A673 (cell line): ENCODE results near the gene ATG4C. TPM values are rescaled to one million over a fixed set of nuclear protein-coding genes. Genes with fewer than 3 reads are reported as not detected.

Experiments used
- BruUV-seq: library from RNA; stranded (reverse); fragments of 400-500 nt; replicated peaks from 2 replicates; lab custom pipeline; 2021; lab: Mats Ljungman, UMichigan
- CTCF ChIA-PET: fragments of 300-600 bp; sonication (Branson Sonifier 250); formaldehyde crosslinking; loops from one replicate; lab custom pipeline; 2022; ENCODE audit warnings: antibody characterized with exemption; lab: Charles Lee
- POLR2A ChIA-PET: fragments of 300-600 bp; sonication (Branson Sonifier 250); formaldehyde crosslinking; loops from one replicate; lab custom pipeline; 2022; ENCODE audit warnings: antibody characterized with exemption; ENCODE audit not compliant: low non-redundant PET; lab: Charles Lee
- DNase-seq: peaks from one replicate; pipeline ENCODE4 v3.0.0-alpha.2; 2015; ENCODE audit warnings: low spot score
- H3K27ac ChIP-seq: fragments of 200-600 bp; sonication (generic); 2 replicates; pipeline ENCODE4 v1.5.1; 2016; ENCODE audit warnings: mixed run types, low read depth, mild to moderate bottlenecking, mixed read lengths, antibody characterized with exemption, low read length; ENCODE audit not compliant: poor library complexity, severe bottlenecking
- H3K27me3 ChIP-seq: fragments of 200-600 bp; sonication (generic); replicated peaks from 2 replicates; pipeline ENCODE4 v1.6.1; 2017; ENCODE audit warnings: mixed run types, low read depth, mild to moderate bottlenecking, mixed read lengths, antibody characterized with exemption, low read length; ENCODE audit not compliant: insufficient read depth, poor library complexity
- H3K36me3 ChIP-seq: fragments of 200-600 bp; sonication (generic); 2 replicates; pipeline ENCODE4 v1.6.1; 2016; ENCODE audit warnings: mixed run types, mild to moderate bottlenecking, mixed read lengths, antibody characterized with exemption, low read length; ENCODE audit not compliant: insufficient read depth, poor library complexity, severe bottlenecking
- H3K4me1 ChIP-seq: fragments of 200-600 bp; sonication (generic); 2 replicates; pipeline ENCODE4 v1.6.1; 2017; ENCODE audit warnings: mixed run types, mild to moderate bottlenecking, mixed read lengths, antibody characterized with exemption, low read length; ENCODE audit not compliant: insufficient read depth, poor library complexity, severe bottlenecking
- H3K4me3 ChIP-seq: fragments of 200-600 bp; sonication (generic); 2 replicates; pipeline ENCODE4 v1.5.1; 2016; ENCODE audit warnings: low read depth, mixed run types, mild to moderate bottlenecking, mixed read lengths, low read length; ENCODE audit not compliant: poor library complexity, severe bottlenecking
- H3K9me3 ChIP-seq: fragments of 200-600 bp; sonication (generic); 2 replicates; pipeline ENCODE4 v1.6.1; 2016; ENCODE audit warnings: mixed run types, low read depth, mild to moderate bottlenecking, mixed read lengths, antibody characterized with exemption, low read length; ENCODE audit not compliant: poor library complexity, severe bottlenecking
- EZH2 ChIP-seq: fragments of 200-600 bp; sonication (generic); IDR thresholded peaks from 2 replicates; pipeline ENCODE4 v1.6.1; 2017; ENCODE audit warnings: borderline replicate concordance, low read depth, mild to moderate bottlenecking, mixed read lengths, antibody characterized with exemption, low read length; ENCODE audit not compliant: poor library complexity, severe bottlenecking
- intact Hi-C: fragments of 100-400 bp; cut with micrococcal nuclease; formaldehyde crosslinking; loops from one replicate; pipeline ENCODE4 v1.10.0; 2022; ENCODE audit not compliant: unreplicated experiment
- total RNA-seq: library from RNA; stranded (reverse); gene quantifications from 2 replicates; pipeline ENCODE4 v1.2.3, GENCODE V29; 2021
- TF ChIP-seq, protein P1 (sequence below): fragments of 300-800, 200-600 bp; sonication (generic); conservative IDR thresholded peaks from 2 replicates; pipeline ENCODE4 v1.5.1; 2017; ENCODE audit warnings: low read depth, mild to moderate bottlenecking, antibody characterized with exemption, low read length, moderate library complexity, mixed read lengths

Gene ATG4C
- total RNA-seq, 1 experiment from 2014 or later: 14.4 TPM

DNA sequence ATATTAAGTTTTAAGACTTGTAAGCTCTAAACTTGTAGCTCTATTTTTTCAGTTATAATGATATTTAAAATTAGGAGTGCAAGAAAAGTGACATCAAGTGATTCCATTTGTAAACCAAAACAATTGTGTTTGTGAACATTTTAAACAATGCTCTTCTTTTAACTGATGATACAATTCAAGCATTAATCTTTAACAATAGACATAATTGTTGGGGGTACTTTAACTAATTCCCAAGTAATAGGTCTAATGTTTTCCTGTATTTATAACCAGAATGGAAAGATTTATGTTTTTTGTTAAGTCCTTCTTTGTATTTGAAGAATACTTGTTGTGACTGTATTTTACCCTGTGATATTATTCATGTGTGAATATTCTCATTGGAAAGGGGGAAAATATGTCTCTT is 6.8 kb downstream of the ATG4C start:
- TF ChIP-seq, protein P1, sequence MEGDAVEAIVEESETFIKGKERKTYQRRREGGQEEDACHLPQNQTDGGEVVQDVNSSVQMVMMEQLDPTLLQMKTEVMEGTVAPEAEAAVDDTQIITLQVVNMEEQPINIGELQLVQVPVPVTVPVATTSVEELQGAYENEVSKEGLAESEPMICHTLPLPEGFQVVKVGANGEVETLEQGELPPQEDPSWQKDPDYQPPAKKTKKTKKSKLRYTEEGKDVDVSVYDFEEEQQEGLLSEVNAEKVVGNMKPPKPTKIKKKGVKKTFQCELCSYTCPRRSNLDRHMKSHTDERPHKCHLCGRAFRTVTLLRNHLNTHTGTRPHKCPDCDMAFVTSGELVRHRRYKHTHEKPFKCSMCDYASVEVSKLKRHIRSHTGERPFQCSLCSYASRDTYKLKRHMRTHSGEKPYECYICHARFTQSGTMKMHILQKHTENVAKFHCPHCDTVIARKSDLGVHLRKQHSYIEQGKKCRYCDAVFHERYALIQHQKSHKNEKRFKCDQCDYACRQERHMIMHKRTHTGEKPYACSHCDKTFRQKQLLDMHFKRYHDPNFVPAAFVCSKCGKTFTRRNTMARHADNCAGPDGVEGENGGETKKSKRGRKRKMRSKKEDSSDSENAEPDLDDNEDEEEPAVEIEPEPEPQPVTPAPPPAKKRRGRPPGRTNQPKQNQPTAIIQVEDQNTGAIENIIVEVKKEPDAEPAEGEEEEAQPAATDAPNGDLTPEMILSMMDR: no peak
- no peak for TF ChIP-seq EZH2
- Histone ChIP-seq H3K4me1 (no peaks in the 10 kb centered on the region), H3K27me3 (no peaks in the 10 kb centered on the region), H3K4me3 (no peak overlapping the region), H3K9me3 (no peaks in the 10 kb centered on the region), H3K27ac (no peak overlapping the region), H3K36me3 (no peaks in the 10 kb centered on the region)
- intact Hi-C loops: no loop called here
- CTCF ChIA-PET: no interaction called here
- no peak for DNase-seq
- no TSS peak for BruUV-seq
- POLR2A ChIA-PET: no interaction called here

DNA sequence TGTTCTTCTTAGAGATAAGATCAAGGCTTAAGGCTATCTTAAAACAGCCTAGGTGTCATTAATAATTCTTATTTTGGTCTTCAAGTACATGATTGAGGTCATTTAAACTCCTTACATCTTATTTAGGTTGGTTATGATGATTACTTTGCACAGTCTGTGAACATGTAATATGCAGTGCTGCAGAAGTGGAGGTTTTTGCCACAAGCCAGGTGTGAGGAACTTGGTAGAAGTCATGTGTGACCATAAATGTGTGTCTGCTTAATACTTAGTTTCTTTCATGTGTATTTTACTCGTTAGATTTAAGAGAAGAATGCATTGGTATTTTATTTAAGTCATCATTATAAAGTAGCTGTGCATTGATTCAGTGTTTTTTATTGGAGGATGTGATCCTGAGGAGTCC is 10.1 kb downstream of the ATG4C start:
- BruUV-seq: no TSS peak

DNA sequence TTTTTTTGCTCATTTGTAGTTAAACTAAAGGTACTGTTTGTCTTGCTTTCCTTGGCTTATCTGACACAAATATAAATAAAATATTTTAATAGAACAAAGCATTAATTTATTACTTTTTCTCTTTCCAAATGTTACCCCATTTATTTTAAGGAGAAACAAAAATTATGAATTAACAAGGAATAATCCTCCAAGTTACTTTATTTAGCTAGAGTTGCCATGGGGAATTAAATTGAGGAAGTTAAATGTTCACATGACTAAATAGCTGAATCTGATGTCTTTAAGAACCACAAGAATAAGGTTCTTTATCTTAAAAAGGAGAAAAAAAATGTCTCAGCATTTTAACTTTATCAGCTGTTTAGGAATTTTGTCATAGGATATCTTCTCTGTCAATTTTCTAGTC is 12.3 kb downstream of the ATG4C start:
- Histone ChIP-seq H3K4me3 (no peak overlapping the region), H3K27me3 (no peaks in the 10 kb centered on the region), H3K4me1 (no peaks in the 10 kb centered on the region), H3K36me3 (no peaks in the 10 kb centered on the region), H3K27ac (no peak overlapping the region), H3K9me3 (no peaks in the 10 kb centered on the region)
- TF ChIP-seq, protein P1: no peak
- TF ChIP-seq EZH2: no peak
- intact Hi-C loops: no loop called here
- CTCF ChIA-PET: no interaction called here
- POLR2A ChIA-PET: interaction anchor here (0.5 kb wide), 1 partner anchor 72 kb away, joined by 8 read pairs; no protein-coding TSS in a partner anchor
- BruUV-seq: no TSS peak
- no peak for DNase-seq

More for the DNA sequence above, 10.1 kb downstream of the ATG4C start:
- CTCF ChIA-PET: no interaction called here
- no peaks in the 10 kb centered on the region for H3K27me3 ChIP-seq
- H3K9me3 ChIP-seq: no peaks in the 10 kb centered on the region
- TF ChIP-seq EZH2: no peak
- TF ChIP-seq, protein P1: no peak
- no peaks in the 10 kb centered on the region for H3K36me3 ChIP-seq
- intact Hi-C loops: no loop called here
- H3K4me3 ChIP-seq: no peak overlapping the region
- POLR2A ChIA-PET: no interaction called here
- H3K4me1 ChIP-seq: no peaks in the 10 kb centered on the region
- H3K27ac ChIP-seq: no peak overlapping the region
- no peak for DNase-seq
